GM12874 (cell line): ENCODE results near the gene AKAP8.

Source experiments
- CTCF ChIP-seq: IDR thresholded peaks from 2 replicates; pipeline ENCODE4 v1.5.1; 2011; ENCODE audit warnings: low read depth, mild to moderate bottlenecking, control low read depth, low read length, moderate library complexity; ENCODE audit not compliant: insufficient read depth

The AKAP8 gene

GRCh38 chr19:15317392-15318071 is 62.1 kb downstream of the AKAP8 start:
- no peak for TF ChIP-seq CTCF

- no peak for TF ChIP-seq CTCF
These were observed 63.1 kb downstream of the AKAP8 start for GRCh38 chr19:15316498-15316897.

GRCh38 chr19:15315101-15315500 is 64.5 kb downstream of the AKAP8 start:
- TF ChIP-seq CTCF, result no peak

GRCh38 chr19:15313649-15314279 is 65.8 kb downstream of the AKAP8 start:
- TF ChIP-seq CTCF, result no peak

GRCh38 chr19:15307169-15307568 is 72.4 kb downstream of the AKAP8 start:
- no peak for TF ChIP-seq CTCF

- TF ChIP-seq CTCF, result no peak
These were observed 73.8 kb downstream of the AKAP8 start for GRCh38 chr19:15305582-15306334.

- no peak for TF ChIP-seq CTCF
These were observed 75.4 kb downstream of the AKAP8 start for GRCh38 chr19:15304140-15304705.
